ENCODE data around the gene SORL1. TPM values are rescaled to one million over a fixed set of nuclear protein-coding genes. Genes with fewer than 3 reads are reported as not detected.

SORL1 gene
- total RNA-seq, 4 donors from 2014 or later: 3.0 to 12.3 (median 8.1) TPM

- Histone ChIP-seq H3K4me1 (peaks cover 0 to 19% (median 16%) of the 10 kb centered on the region in 4 donors), H3K27ac (replicated peaks in 1 of 4) (no peak overlapping the region), H3K36me3 (peaks cover 0 to 11% (median 0%) of the 10 kb centered on the region in 4 donors), H3K27me3 (no peaks in the 10 kb centered on the region), H3K9me3 (no peaks in the 10 kb centered on the region), H3K4me3 (no peak overlapping the region)
- no peak for TF ChIP-seq POLR2AphosphoS5 (IDR thresholded peaks at IDR 0.05)
- TF ChIP-seq EP300 (IDR thresholded peaks at IDR 0.05): no peak
- no peak for DNase-seq (ENCODE audit: extremely low spot score)
- WGBS: 82% methylated on average over 2 of the region's 2 CpGs
- intact Hi-C loops (cut with DNase I): no loop called here
Observed at GRCh38 chr11:121626980-121627379, 174.9 kb downstream of the SORL1 start.

- 65% methylated on average over 1 of the region's 1 CpG for WGBS
- Histone ChIP-seq H3K9me3 (no peaks in the 10 kb centered on the region), H3K36me3 (no peaks in the 10 kb centered on the region), H3K4me3 (no peak overlapping the region), H3K27ac (replicated peaks in 1 of 4) (no peak overlapping the region), H3K4me1 (peaks cover 0 to 18% (median 16%) of the 10 kb centered on the region in 4 donors), H3K27me3 (no peaks in the 10 kb centered on the region)
- intact Hi-C loops (cut with DNase I): no loop called here
- DNase-seq (ENCODE audit: extremely low spot score): no peak
- TF ChIP-seq POLR2AphosphoS5 (IDR thresholded peaks at IDR 0.05): no peak
- no peak for TF ChIP-seq EP300 (IDR thresholded peaks at IDR 0.05)
- no peak for TF ChIP-seq POLR2A (IDR thresholded peaks at IDR 0.05; ENCODE audit: low read depth)
- TF ChIP-seq CTCF (IDR thresholded peaks at IDR 0.05): no peak
Observed at GRCh38 chr11:121630041-121630440, 177.9 kb downstream of the SORL1 start.

- Histone ChIP-seq H3K4me1 (peaks cover 0 to 3% (median 2%) of the 10 kb centered on the region in 4 donors), H3K27me3 (no peaks in the 10 kb centered on the region), H3K27ac (replicated peaks in 1 of 4) (no peak overlapping the region), H3K36me3 (no peaks in the 10 kb centered on the region), H3K9me3 (no peaks in the 10 kb centered on the region), H3K4me3 (no peak overlapping the region)
- intact Hi-C loops (cut with DNase I): no loop called here
- WGBS: 85% methylated on average over 2 of the region's 2 CpGs
- DNase-seq (ENCODE audit: extremely low spot score): no peak
- TF ChIP-seq CTCF (IDR thresholded peaks at IDR 0.05) (no peak), EP300 (IDR thresholded peaks at IDR 0.05) (no peak), POLR2AphosphoS5 (IDR thresholded peaks at IDR 0.05) (no peak), POLR2A (IDR thresholded peaks at IDR 0.05; ENCODE audit: low read depth) (no peak)
Observed at GRCh38 chr11:121631456-121631855, 179.3 kb downstream of the SORL1 start.

- intact Hi-C loops (cut with DNase I): no loop called here
- H3K27me3 ChIP-seq: no peaks in the 10 kb centered on the region
- TF ChIP-seq POLR2AphosphoS5 (IDR thresholded peaks at IDR 0.05): no peak
- TF ChIP-seq CTCF (IDR thresholded peaks at IDR 0.05): no peak
- no peak for TF ChIP-seq POLR2A (IDR thresholded peaks at IDR 0.05; ENCODE audit: low read depth)
- TF ChIP-seq EP300 (IDR thresholded peaks at IDR 0.05): no peak
Observed at GRCh38 chr11:121634273-121634672, 182.2 kb downstream of the SORL1 start.

GRCh38 chr11:121634889-121635288, 182.8 kb downstream of the SORL1 start:
- no peaks in the 10 kb centered on the region for H3K36me3 ChIP-seq
- no peak overlapping the region for H3K27ac ChIP-seq (replicated peaks in 1 of 4)
- 67% methylated on average over 7 of the region's 7 CpGs for WGBS
- H3K4me3 ChIP-seq: no peak overlapping the region
- no peaks in the 10 kb centered on the region for H3K4me1 ChIP-seq
- H3K9me3 ChIP-seq: no peaks in the 10 kb centered on the region
- intact Hi-C loops (cut with DNase I): no loop called here
- H3K27me3 ChIP-seq: no peaks in the 10 kb centered on the region
- DNase-seq (ENCODE audit: extremely low spot score): no peak
- TF ChIP-seq POLR2A (IDR thresholded peaks at IDR 0.05; ENCODE audit: low read depth) (no peak), EP300 (IDR thresholded peaks at IDR 0.05) (no peak), CTCF (IDR thresholded peaks at IDR 0.05) (no peak), POLR2AphosphoS5 (IDR thresholded peaks at IDR 0.05) (no peak)

More at GRCh38 chr11:121634273-121634672, 182.2 kb downstream of the SORL1 start:
- Histone ChIP-seq H3K36me3 (no peaks in the 10 kb centered on the region), H3K4me1 (no peaks in the 10 kb centered on the region), H3K27ac (replicated peaks in 1 of 4) (no peak overlapping the region), H3K4me3 (no peak overlapping the region), H3K9me3 (no peaks in the 10 kb centered on the region)
- WGBS: 100% methylated on average over 5 of the region's 5 CpGs
- no peak for DNase-seq (ENCODE audit: extremely low spot score)
